Fibroblast of villous mesenchyme (primary cell): ENCODE measurements around the gene CTDSPL. TPM values are rescaled to one million over a fixed set of nuclear protein-coding genes. Genes with fewer than 3 reads are reported as not detected.
A peak's percentile ranks its signal among the peaks of the same experiment; 100 is the strongest.

Experiments used
- DNase-seq: peaks from one replicate; pipeline ENCODE4 v3.0.0-alpha.2; 2010; ENCODE audit warnings: low read depth
- H3K4me3 ChIP-seq: 2 replicates; pipeline ENCODE4 v1.5.1; 2011; ENCODE audit warnings: low read depth, mild to moderate bottlenecking, low read length
- CTCF ChIP-seq: IDR thresholded peaks from 2 replicates; pipeline ENCODE4 v1.5.1; 2012; ENCODE audit warnings: low read depth, mild to moderate bottlenecking, low read length; ENCODE audit not compliant: insufficient read depth
- total RNA-seq: library from RNA; depleted of rRNA; stranded (reverse); fragments of >200 nt; gene quantifications from 2 replicates; pipeline ENCODE4 v1.2.3, GENCODE V29; 2012

The CTDSPL gene
- total RNA-seq, 1 donor = 61.7 TPM

DNA sequence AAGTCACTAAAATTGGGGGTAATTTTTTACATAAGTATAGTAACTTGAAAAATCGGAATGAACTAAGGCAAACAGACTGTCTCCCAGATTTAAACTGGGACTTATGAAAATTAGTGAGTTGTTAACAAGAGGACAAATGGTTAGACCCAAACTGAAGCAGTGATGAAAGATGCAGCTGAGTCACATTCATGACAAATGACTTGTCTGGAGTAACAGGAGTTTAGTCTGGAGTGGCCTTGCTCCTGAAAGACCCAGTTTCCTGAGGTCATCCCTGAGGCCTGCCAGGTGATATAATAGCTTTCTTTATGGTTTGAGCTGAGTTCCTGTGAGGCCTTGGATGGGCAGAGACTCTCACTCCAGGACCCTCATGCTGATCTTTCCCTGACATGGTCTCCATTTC is 9.6 kb upstream of the CTDSPL start:
- H3K4me3 ChIP-seq = no peak overlapping the region
- TF ChIP-seq CTCF = no peak
- peak; percentile 49 for DNase-seq

DNA sequence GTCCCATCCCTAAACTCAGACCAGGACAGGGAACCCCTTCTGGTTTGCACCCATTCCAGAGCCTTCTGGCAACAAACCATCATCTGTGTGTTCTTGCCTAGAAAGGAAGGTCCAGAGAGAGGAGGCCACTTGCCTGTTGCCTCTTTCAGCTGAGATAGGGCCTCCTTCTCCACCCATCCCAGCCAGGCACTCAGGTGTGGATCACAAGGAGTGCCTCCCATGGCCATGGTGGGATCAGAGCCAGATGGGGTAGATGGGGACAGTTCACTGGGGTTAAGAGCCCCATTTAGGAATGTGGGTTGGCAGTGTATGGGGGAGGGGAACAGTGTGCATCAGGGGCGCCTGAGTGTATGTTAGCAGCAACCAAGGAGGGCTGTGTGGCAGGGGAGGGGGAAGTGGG is 8.9 kb upstream of the CTDSPL start:
- TF ChIP-seq CTCF = no peak
- H3K4me3 ChIP-seq = no peak overlapping the region
- no peak for DNase-seq

DNA sequence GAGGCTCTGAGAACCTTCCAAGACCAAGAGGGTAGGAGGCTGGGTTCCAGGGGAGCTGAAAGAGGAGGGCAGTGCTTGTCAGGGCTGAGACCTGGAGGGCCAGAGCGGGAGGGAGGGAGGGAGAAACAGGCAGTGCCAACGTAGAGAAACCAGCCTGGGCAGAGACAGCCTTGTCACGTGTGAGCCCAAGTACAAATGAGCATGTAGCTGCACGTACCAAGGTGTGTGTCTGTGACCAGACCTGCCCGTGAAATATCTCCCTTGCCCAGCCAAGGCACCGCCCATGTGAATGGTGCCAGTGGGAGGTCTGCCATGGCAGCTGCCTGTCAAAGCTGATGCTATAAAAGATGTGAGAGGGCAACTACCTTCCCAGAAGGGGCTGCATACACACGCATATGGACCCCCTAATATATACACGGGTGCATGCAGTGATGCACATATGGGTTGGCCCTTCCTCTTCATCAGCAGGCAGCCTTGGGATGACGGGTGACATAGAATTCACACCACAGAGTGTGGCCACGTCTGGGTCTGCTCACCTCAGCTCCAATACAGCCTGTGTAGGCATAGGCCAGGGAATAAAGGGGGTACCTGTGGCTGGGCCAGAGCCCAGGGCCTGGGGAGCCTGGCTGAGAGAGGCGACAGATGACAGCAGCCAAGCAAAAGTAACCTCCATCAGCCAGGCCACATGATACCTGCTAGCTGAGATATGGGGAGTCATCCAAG is 7.8 kb upstream of the CTDSPL start:
- no peak overlapping the region for H3K4me3 ChIP-seq
- no peak for TF ChIP-seq CTCF

DNA sequence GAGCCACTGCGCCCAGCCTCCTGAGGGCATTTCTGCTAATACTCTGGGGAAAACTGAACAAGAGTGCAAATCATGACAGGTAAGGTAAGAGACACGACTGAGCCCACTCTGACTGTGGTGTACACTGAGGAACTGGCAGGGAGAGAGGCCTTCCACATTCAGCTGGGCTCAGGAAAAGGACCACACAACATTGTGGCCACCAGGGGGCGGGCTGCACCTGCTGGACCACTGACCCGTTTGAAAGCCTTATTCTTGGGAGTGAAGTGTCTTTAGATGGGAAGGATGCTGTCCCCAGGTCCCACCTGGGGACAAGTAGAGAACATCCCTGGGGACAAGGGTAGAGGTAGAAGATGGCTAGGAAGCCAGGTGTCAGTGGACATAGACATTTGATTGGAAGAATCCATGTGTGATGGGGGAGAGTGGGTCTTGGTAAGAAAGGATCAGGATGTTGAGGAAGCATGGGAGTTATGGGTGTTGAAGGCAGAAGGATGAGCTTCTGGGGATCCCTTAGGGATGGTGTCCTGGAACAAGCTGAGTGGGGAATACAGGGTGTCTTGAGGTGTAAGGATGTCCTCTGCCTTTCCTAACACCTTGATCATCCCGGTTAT is 6.2 kb upstream of the CTDSPL start:
- DNase-seq = peak; percentile 72
- peak; percentile 93 for TF ChIP-seq CTCF
- H3K4me3 ChIP-seq = no peak overlapping the region

More for the DNA sequence above, 7.8 kb upstream of the CTDSPL start:
- DNase-seq = no peak

GRCh38 chr3:37856381-37856780 is 5.3 kb upstream of the CTDSPL start:
- no peak overlapping the region for H3K4me3 ChIP-seq
- no peak for DNase-seq
- TF ChIP-seq CTCF = no peak

DNA sequence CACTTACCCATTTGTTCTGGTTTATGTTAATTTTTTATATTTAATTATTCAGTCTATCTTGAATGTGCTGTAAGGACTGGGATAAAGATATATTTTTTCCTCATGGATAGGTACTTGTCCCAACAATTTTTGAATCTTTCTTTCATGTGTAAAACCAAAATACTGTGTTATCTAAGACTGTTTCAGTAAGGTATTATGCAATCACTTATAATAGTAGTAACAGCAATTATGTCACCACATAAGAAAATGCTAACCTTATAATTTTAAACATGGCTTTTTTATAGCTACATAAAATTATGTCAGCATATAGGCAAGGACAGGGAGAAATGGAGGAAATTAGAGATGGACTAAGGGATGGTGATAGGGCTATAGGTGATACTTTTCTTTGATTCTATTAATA is 2.9 kb upstream of the CTDSPL start:
- no peak overlapping the region for H3K4me3 ChIP-seq
- no peak for DNase-seq
- TF ChIP-seq CTCF = no peak
